ENCODE measurements around the gene NRSN1. TPM values are rescaled to one million over a fixed set of nuclear protein-coding genes. Genes with fewer than 3 reads are reported as not detected.
A peak's percentile ranks its signal among the peaks of the same experiment; 100 is the strongest.

Gene NRSN1
- total and polyA plus RNA-seq, 4 donors, result 0.17 TPM; not detected in 3

GRCh38 chr6:24183584-24183983 lies 57.6 kb downstream of the NRSN1 start:
- no peak overlapping the region for H3K27ac ChIP-seq (ENCODE audit: low read depth in 1 of 2, low read length in 1 of 2)
- H3K27me3 ChIP-seq (ENCODE audit: control insufficient read depth in 3 of 3, insufficient read depth in 3 of 3, low read length in 2 of 3), result peaks cover 0 to 4% (median 0%) of the 10 kb centered on the region in 3 donors
- no peaks in the 10 kb centered on the region for H3K9me3 ChIP-seq (ENCODE audit: control insufficient read depth in 4 of 4, insufficient read depth in 3 of 4, low read length in 3 of 4)
- 80 to 88% methylated on average over 10 of the region's 10 CpGs for WGBS, 2 donors
- TF ChIP-seq CTCF (IDR thresholded peaks at IDR 0.05; ENCODE audit: control extremely low read depth, extremely low read depth), result no peak
- H3K36me3 ChIP-seq (ENCODE audit: control insufficient read depth in 4 of 4, insufficient read depth in 4 of 4, low read length in 4 of 4), result no peaks in the 10 kb centered on the region
- H3K4me1 ChIP-seq (ENCODE audit: control insufficient read depth in 5 of 5, insufficient read depth in 5 of 5, low read length in 5 of 5), result no peaks in the 10 kb centered on the region
- no peak overlapping the region for H3K4me3 ChIP-seq
- DNase-seq, result no peak
- no peak overlapping the region for H3K9ac ChIP-seq (ENCODE audit: insufficient read depth in 1 of 2, low read length in 2 of 2)
- ATAC-seq (ENCODE audit: insufficient read depth, low FRiP score), result no peak

- Histone ChIP-seq H3K9me3 (ENCODE audit: control insufficient read depth in 4 of 4, insufficient read depth in 3 of 4, low read length in 3 of 4) (no peaks in the 10 kb centered on the region), H3K9ac (ENCODE audit: insufficient read depth in 1 of 2, low read length in 2 of 2) (no peak overlapping the region), H3K27ac (ENCODE audit: low read depth in 1 of 2, low read length in 1 of 2) (no peak overlapping the region), H3K27me3 (ENCODE audit: control insufficient read depth in 3 of 3, insufficient read depth in 3 of 3, low read length in 2 of 3) (peaks cover 0 to 10% (median 0%) of the 10 kb centered on the region in 3 donors), H3K4me1 (ENCODE audit: control insufficient read depth in 5 of 5, insufficient read depth in 5 of 5, low read length in 5 of 5) (no peaks in the 10 kb centered on the region), H3K36me3 (ENCODE audit: control insufficient read depth in 4 of 4, insufficient read depth in 4 of 4, low read length in 4 of 4) (no peaks in the 10 kb centered on the region), H3K4me3 (no peak overlapping the region)
- 89 to 91% methylated on average over 7 of the region's 7 CpGs for WGBS, 2 donors
- ATAC-seq (ENCODE audit: insufficient read depth, low FRiP score) (no peak), DNase-seq (no peak)
- TF ChIP-seq CTCF (IDR thresholded peaks at IDR 0.05; ENCODE audit: control extremely low read depth, extremely low read depth), result no peak
These were observed 60.3 kb downstream of the NRSN1 start for GRCh38 chr6:24186349-24186748.

GRCh38 chr6:24187965-24188577 lies 62.1 kb downstream of the NRSN1 start:
- Histone ChIP-seq H3K27ac (ENCODE audit: low read depth in 1 of 2, low read length in 1 of 2) (no peak overlapping the region), H3K4me3 (no peak overlapping the region), H3K4me1 (ENCODE audit: control insufficient read depth in 5 of 5, insufficient read depth in 5 of 5, low read length in 5 of 5) (no peaks in the 10 kb centered on the region), H3K9me3 (ENCODE audit: control insufficient read depth in 4 of 4, insufficient read depth in 3 of 4, low read length in 3 of 4) (no peaks in the 10 kb centered on the region), H3K36me3 (ENCODE audit: control insufficient read depth in 4 of 4, insufficient read depth in 4 of 4, low read length in 4 of 4) (no peaks in the 10 kb centered on the region), H3K9ac (ENCODE audit: insufficient read depth in 1 of 2, low read length in 2 of 2) (no peak overlapping the region), H3K27me3 (ENCODE audit: control insufficient read depth in 3 of 3, insufficient read depth in 3 of 3, low read length in 2 of 3) (peaks cover 0 to 10% (median 0%) of the 10 kb centered on the region in 3 donors)
- DNase-seq, result no peak
- TF ChIP-seq CTCF (IDR thresholded peaks at IDR 0.05; ENCODE audit: control extremely low read depth, extremely low read depth), result no peak
- no peak for ATAC-seq (ENCODE audit: insufficient read depth, low FRiP score)

- no peaks in the 10 kb centered on the region for H3K4me1 ChIP-seq (ENCODE audit: control insufficient read depth in 5 of 5, insufficient read depth in 5 of 5, low read length in 5 of 5)
- no peak for TF ChIP-seq CTCF (IDR thresholded peaks at IDR 0.05; ENCODE audit: control extremely low read depth, extremely low read depth)
- DNase-seq, result peak in 2 of 3 donors; percentile 7 to 20
- no peak overlapping the region for H3K27ac ChIP-seq (ENCODE audit: low read depth in 1 of 2, low read length in 1 of 2)
- H3K4me3 ChIP-seq, result no peak overlapping the region
- H3K36me3 ChIP-seq (ENCODE audit: control insufficient read depth in 4 of 4, insufficient read depth in 4 of 4, low read length in 4 of 4), result no peaks in the 10 kb centered on the region
- H3K27me3 ChIP-seq (ENCODE audit: control insufficient read depth in 3 of 3, insufficient read depth in 3 of 3, low read length in 2 of 3), result peaks cover 0 to 10% (median 0%) of the 10 kb centered on the region in 3 donors
- H3K9ac ChIP-seq (ENCODE audit: insufficient read depth in 1 of 2, low read length in 2 of 2), result no peak overlapping the region
- ATAC-seq (ENCODE audit: insufficient read depth, low FRiP score), result no peak
- 69 to 81% methylated on average over 8 of the region's 8 CpGs for WGBS, 2 donors
- no peaks in the 10 kb centered on the region for H3K9me3 ChIP-seq (ENCODE audit: control insufficient read depth in 4 of 4, insufficient read depth in 3 of 4, low read length in 3 of 4)
These were observed 62.6 kb downstream of the NRSN1 start for GRCh38 chr6:24188578-24189080.

Data from lung (tissue), 12 donors.